Peyer's patch (tissue), 4 donors: Measurements from ENCODE around the gene VMP1.
"Not testable (repeated sequence)": the region's sequence is repeated elsewhere in the genome, so short reads cannot be mapped to it uniquely, and the experiment has no call there.

Source experiments
- POLR2A ChIP-seq, 2 donors: fragments of 450-650 bp; IDR thresholded peaks; one replicate each; pipeline ENCODE4 v1.5.1; 2017; ENCODE audit warnings: antibody characterized with exemption in 2 of 2, mild to moderate bottlenecking in 2 of 2, moderate library complexity in 2 of 2
- TF ChIP-seq, protein P1 (sequence below), 6 experiments: fragments of 450-650 bp in 4 of 6; fragments of 200-600 bp in 2 of 6; sonication (generic) in 1 of 6; IDR thresholded peaks; one replicate each; pipeline ENCODE4 v1.5.1; 2017 to 2019; ENCODE audit warnings: antibody characterized with exemption in 6 of 6, mild to moderate bottlenecking in 3 of 6, moderate library complexity in 1 of 6

- TF ChIP-seq POLR2A (IDR thresholded peaks at IDR 0.05): not testable (repeated sequence)
- TF ChIP-seq, protein P1, sequence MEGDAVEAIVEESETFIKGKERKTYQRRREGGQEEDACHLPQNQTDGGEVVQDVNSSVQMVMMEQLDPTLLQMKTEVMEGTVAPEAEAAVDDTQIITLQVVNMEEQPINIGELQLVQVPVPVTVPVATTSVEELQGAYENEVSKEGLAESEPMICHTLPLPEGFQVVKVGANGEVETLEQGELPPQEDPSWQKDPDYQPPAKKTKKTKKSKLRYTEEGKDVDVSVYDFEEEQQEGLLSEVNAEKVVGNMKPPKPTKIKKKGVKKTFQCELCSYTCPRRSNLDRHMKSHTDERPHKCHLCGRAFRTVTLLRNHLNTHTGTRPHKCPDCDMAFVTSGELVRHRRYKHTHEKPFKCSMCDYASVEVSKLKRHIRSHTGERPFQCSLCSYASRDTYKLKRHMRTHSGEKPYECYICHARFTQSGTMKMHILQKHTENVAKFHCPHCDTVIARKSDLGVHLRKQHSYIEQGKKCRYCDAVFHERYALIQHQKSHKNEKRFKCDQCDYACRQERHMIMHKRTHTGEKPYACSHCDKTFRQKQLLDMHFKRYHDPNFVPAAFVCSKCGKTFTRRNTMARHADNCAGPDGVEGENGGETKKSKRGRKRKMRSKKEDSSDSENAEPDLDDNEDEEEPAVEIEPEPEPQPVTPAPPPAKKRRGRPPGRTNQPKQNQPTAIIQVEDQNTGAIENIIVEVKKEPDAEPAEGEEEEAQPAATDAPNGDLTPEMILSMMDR (IDR thresholded peaks at IDR 0.05): not testable (repeated sequence)
Observed at GRCh38 chr17:59841091-59841881, 133.8 kb downstream of the VMP1 start.
